ENCODE results near the gene UBAP1L. TPM values are rescaled to one million over a fixed set of nuclear protein-coding genes. Genes with fewer than 3 reads are reported as not detected.

Gene UBAP1L
- total and polyA plus RNA-seq, 2 of the 4 experiments (the other 2 are of a cell fraction), result 0.36 to 1.1 TPM

- Histone ChIP-seq H3K9me1 (ENCODE audit: insufficient read depth, low read length) (no peaks in the 10 kb centered on the region), H3K18ac (ENCODE audit: low read depth, low read length) (no peak overlapping the region), H3K4ac (ENCODE audit: low read depth, low read length) (no peak overlapping the region), H2BK5ac (ENCODE audit: low read depth, low read length, poor library complexity, severe bottlenecking) (no peak overlapping the region), H2AK9ac (replicated peaks; ENCODE audit: low read depth, low read length, poor library complexity) (no peak overlapping the region), H3K4me1 (ENCODE audit: control insufficient read depth, insufficient read depth, low read length) (peaks cover 5% of the 10 kb centered on the region; the same call in 1 of the 2 replicates), H3K56ac (ENCODE audit: extremely low read depth, insufficient read depth, low read length) (no peak overlapping the region), H2AK5ac (ENCODE audit: low read depth, low read length) (no peak overlapping the region; the same call in 1 of the 2 replicates), H3K9ac (ENCODE audit: low read depth, low read length) (no peak overlapping the region), H2BK15ac (ENCODE audit: low read depth, low read length) (no peak overlapping the region), H3K27ac (ENCODE audit: insufficient read depth, low read length) (no peak overlapping the region), H4K91ac (ENCODE audit: insufficient read depth, low read depth, low read length) (no peak overlapping the region), H4K5ac (ENCODE audit: low read depth, low read length) (no peak overlapping the region), H3K23ac (ENCODE audit: low read depth, low read length) (no peak overlapping the region), H4K8ac (ENCODE audit: low read depth in 2 of 2, low read length in 2 of 2) (no peak overlapping the region), H3K4me2 (ENCODE audit: low read depth, low read length) (no peak overlapping the region), H3K27me3 (ENCODE audit: control insufficient read depth, insufficient read depth, low read length) (peaks cover 35% of the 10 kb centered on the region), H3K79me1 (ENCODE audit: low read depth in 1 of 2, low read length in 2 of 2) (no peaks in the 10 kb centered on the region), H3K4me3 (ENCODE audit: insufficient read depth, low read depth, low read length) (no peak overlapping the region), H4K20me1 (ENCODE audit: insufficient read depth, low read length) (no peaks in the 10 kb centered on the region; the same call in none of the 2 replicates), H3K14ac (replicated peaks; ENCODE audit: low read depth, low read length) (no peak overlapping the region), H2BK120ac (ENCODE audit: low read depth, low read length) (no peak overlapping the region), H3K36me3 (ENCODE audit: control insufficient read depth, insufficient read depth, low read length) (no peaks in the 10 kb centered on the region), H3K9me3 (ENCODE audit: control insufficient read depth, insufficient read depth, low read length) (no peaks in the 10 kb centered on the region), H2AFZ (replicated peaks; ENCODE audit: low read length, poor library complexity) (peak overlapping the region; percentile 72), H2BK20ac (ENCODE audit: low read depth, low read length) (no peak overlapping the region)
- peak; percentile 17; the same call in 1 of the 2 replicates for TF ChIP-seq SMC3 (IDR thresholded peaks at IDR 0.05; ENCODE audit: low read depth, low read length)
- no peak for TF ChIP-seq BHLHE40 (IDR thresholded peaks at IDR 0.05; ENCODE audit: low read depth, low read length)
- TF ChIP-seq FOS (IDR thresholded peaks at IDR 0.05; ENCODE audit: low read depth, low read length), result no peak
- TF ChIP-seq RAD21 (IDR thresholded peaks at IDR 0.05; ENCODE audit: low read length), result peak; percentile 27; the same call in 1 of the 2 replicates
- TF ChIP-seq ELK1 (IDR thresholded peaks at IDR 0.05; ENCODE audit: borderline replicate concordance, low read depth, low read length), result no peak
- TF ChIP-seq NFE2L2 (IDR thresholded peaks at IDR 0.05; ENCODE audit: low read depth, low read length), result no peak
- TF ChIP-seq MXI1 (IDR thresholded peaks at IDR 0.05; ENCODE audit: borderline replicate concordance, low read depth, low read length), result no peak
- TF ChIP-seq CTCF (conservative IDR thresholded peaks at IDR 0.05; ENCODE audit: low read depth, low read length), result peak; percentile 13; the same call in 1 of the 2 replicates
- TF ChIP-seq RFX5 (IDR thresholded peaks at IDR 0.05; ENCODE audit: low read depth, low read length), result no peak
- BruUV-seq (replicated peaks), result no TSS peak
- WGBS, 2 experiments (ENCODE audit: extremely low coverage in 2 of 2, insufficient read length in 1 of 2), result 46% methylated on average over 13 of the region's 24 CpGs; no CpG with 5 or more reads in 1 of the 2 experiments
- ChIA-PET CTCF (interaction anchor here (0.8 kb wide), 1 partner anchor 23 kb away, joined by 3 read pairs; no protein-coding TSS in a partner anchor), POLR2A (ENCODE audit: unreplicated experiment) (no interaction called here)
- intact Hi-C loops (cut with micrococcal nuclease) (no loop called here), dilution Hi-C loops (cut with HindIII; ENCODE audit: low sequenced_read_pairs, unreplicated experiment) (no loop called here), in situ Hi-C loops (cut with MboI; ENCODE audit: low sequenced_read_pairs) (no loop called here)
- DNase-seq (no peak), ATAC-seq (ENCODE audit: low read depth) (no peak)
Observed at GRCh38 chr15:65077981-65078352, 37.0 kb downstream of the UBAP1L start.
